MM.1S (cell line): ENCODE measurements around the gene TNFAIP3.

Experiments used
- EZH2 ChIP-seq: fragments of 300-600 bp; sonication (generic); optimal IDR thresholded peaks from 2 replicates; pipeline ENCODE3; 2017; ENCODE audit warnings: low read depth, mild to moderate bottlenecking, antibody characterized with exemption, low read length, mixed read lengths
- TF ChIP-seq, protein P1 (sequence below): fragments of 300-600 bp; sonication (generic); IDR thresholded peaks from 2 replicates; pipeline ENCODE4 v1.5.1; 2016; ENCODE audit warnings: antibody characterized with exemption, low read length, mixed read lengths

- TF ChIP-seq, protein P1, sequence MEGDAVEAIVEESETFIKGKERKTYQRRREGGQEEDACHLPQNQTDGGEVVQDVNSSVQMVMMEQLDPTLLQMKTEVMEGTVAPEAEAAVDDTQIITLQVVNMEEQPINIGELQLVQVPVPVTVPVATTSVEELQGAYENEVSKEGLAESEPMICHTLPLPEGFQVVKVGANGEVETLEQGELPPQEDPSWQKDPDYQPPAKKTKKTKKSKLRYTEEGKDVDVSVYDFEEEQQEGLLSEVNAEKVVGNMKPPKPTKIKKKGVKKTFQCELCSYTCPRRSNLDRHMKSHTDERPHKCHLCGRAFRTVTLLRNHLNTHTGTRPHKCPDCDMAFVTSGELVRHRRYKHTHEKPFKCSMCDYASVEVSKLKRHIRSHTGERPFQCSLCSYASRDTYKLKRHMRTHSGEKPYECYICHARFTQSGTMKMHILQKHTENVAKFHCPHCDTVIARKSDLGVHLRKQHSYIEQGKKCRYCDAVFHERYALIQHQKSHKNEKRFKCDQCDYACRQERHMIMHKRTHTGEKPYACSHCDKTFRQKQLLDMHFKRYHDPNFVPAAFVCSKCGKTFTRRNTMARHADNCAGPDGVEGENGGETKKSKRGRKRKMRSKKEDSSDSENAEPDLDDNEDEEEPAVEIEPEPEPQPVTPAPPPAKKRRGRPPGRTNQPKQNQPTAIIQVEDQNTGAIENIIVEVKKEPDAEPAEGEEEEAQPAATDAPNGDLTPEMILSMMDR, result no peak
- no peak for TF ChIP-seq EZH2
Measured at GRCh38 chr6:137836788-137837187, 30.3 kb upstream of the TNFAIP3 start.
